Left forelimb (tissue), 1 donor: ENCODE measurements around the gene ACER2.

Source experiments
- DNase-seq: peaks from one replicate; pipeline ENCODE4 v3.0.0-alpha.2; 2018; ENCODE audit warnings: low spot score

The ACER2 gene

GRCh38 chr9:19456426-19456825 is 47.6 kb downstream of the ACER2 start:
- no peak for DNase-seq

- DNase-seq = peak; percentile 82
These were observed 48.3 kb downstream of the ACER2 start for GRCh38 chr9:19456996-19457692.

- DNase-seq = no peak
These were observed 48.8 kb downstream of the ACER2 start for GRCh38 chr9:19457693-19458009.

- no peak for DNase-seq
These were observed 51.4 kb downstream of the ACER2 start for GRCh38 chr9:19460243-19460642.

GRCh38 chr9:19461135-19461534 is 52.3 kb downstream of the ACER2 start:
- no peak for DNase-seq

GRCh38 chr9:19464061-19464763 is 55.4 kb downstream of the ACER2 start:
- no peak for DNase-seq

- DNase-seq = peak; percentile 78
These were observed 56.2 kb downstream of the ACER2 start for GRCh38 chr9:19464764-19465585.

GRCh38 chr9:19465586-19466279 is 56.9 kb downstream of the ACER2 start:
- DNase-seq = no peak

GRCh38 chr9:19466280-19466639 is 57.5 kb downstream of the ACER2 start:
- DNase-seq = no peak

- DNase-seq = no peak
These were observed 60.5 kb downstream of the ACER2 start for GRCh38 chr9:19469271-19469670.

GRCh38 chr9:19470567-19470966 is 61.8 kb downstream of the ACER2 start:
- no peak for DNase-seq

- no peak for DNase-seq
These were observed 62.3 kb downstream of the ACER2 start for GRCh38 chr9:19470981-19471650.

- no peak for DNase-seq
These were observed 63.2 kb downstream of the ACER2 start for GRCh38 chr9:19471737-19472648.

- DNase-seq = no peak
These were observed 64.8 kb downstream of the ACER2 start for GRCh38 chr9:19473605-19474004.

GRCh38 chr9:19479874-19480273 is 71.1 kb downstream of the ACER2 start:
- no peak for DNase-seq

GRCh38 chr9:19480345-19480744 is 71.5 kb downstream of the ACER2 start:
- DNase-seq = no peak

- no peak for DNase-seq
These were observed 72.5 kb downstream of the ACER2 start for GRCh38 chr9:19481121-19481870.

GRCh38 chr9:19481971-19482404 is 73.2 kb downstream of the ACER2 start:
- no peak for DNase-seq

- no peak for DNase-seq
These were observed 75.9 kb downstream of the ACER2 start for GRCh38 chr9:19484699-19485098.

GRCh38 chr9:19485193-19485592 is 76.4 kb downstream of the ACER2 start:
- DNase-seq = no peak
